NCI-H446 treated with DMSO at 0.1 percent for 48 hours (cell line): ENCODE results near the gene KANK4.

Source experiments
- DNase-seq: peaks from one replicate; lab custom pipeline; 2025; lab: John Stamatoyannopoulos, UW

KANK4 gene

DNA sequence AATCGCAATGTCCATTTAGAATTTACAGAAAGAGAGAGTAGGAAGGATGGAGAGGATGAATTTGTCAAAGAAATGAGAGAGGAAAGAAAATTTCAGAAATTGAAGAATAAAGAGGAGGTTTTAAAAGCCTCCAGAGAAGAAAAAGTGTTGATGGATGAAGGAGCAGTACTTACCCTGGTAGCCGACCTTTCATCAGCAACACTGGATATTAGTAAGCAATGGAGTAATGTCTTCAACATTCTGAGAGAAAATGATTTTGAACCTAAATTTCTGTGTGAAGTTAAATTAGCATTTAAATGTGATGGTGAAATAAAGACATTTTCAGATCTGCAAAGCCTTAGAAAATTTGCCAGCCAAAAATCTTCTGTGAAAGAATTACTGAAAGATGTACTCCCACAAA, 112.0 kb downstream of the KANK4 start:
- no peak for DNase-seq

DNA sequence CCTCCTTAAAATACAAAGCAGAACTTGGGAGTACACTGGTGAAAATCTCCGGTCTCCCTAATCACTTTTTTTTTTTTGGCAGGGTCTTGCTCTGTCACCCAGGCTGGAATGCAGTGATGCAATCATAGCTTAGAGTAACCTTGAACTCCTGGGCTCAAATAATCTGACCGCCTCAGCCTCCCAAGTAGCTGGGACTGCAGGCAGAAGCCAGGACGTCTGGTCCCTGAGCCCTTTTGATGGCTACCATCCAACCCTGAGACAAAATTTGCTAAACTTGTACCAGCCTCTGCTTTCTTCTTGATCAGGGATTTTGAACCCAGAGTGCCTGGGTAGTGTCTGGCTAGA, 120.5 kb downstream of the KANK4 start:
- no peak for DNase-seq

DNA sequence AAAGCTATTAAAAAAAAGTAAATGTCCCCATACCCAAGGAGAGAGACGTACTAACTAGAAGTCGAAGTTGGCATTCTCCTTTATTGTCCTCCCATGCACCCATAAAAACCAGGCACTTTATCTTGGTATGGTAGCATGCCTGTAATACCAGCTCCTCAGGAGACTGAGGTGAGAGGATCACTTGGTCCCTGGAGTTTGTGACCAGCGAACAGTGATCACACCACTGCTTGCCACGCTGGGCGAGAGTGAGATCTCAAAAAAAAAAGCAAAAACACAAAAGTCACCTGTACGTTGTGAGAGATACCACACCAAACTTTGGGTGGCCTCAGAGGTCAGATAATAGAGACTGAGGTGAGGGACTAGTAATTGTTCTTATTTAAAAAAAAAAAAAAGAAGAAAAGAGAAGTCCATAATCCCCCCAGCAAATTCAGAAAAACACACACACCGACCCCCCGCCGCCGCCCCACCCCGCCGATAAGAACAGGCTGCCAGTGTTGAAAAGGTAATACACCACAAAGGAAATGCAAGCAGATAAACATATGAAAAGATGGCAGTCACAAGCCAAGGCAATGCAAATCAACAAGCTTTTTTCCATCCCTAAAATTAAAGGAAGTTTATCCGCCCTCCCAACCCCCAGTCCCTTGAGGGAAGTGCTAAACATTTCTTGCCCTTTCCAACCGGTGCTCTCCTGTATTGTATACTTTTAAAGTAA, 121.0 kb downstream of the KANK4 start:
- no peak for DNase-seq

DNA sequence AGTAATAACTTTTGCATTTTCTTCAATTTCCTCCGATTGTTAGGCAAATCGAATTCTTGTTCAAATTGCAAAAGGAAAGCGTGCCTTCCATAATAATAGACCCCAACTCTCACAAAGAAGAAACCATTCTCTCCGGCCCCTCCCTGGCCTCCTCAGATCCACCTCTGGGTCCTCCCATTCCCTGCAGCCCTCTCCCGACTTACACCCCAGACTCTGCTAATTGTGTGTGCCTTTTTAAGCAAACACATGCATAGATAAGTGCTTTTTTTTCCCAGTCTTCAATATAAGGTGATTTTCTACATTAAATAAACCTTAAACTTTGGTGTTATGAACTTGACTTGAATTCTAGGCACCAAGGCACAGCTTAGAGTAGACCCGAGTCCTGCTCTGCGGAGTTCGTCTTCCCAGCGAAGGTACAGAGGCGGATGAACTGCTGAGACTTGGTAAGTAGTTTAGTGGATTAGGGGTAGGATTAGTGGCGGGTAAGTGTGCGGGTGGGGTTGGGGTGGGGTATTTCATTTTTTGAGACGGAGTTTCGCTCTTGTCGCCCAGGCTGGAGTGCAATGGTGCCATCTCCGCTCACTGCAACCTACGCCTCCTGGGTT, 123.0 kb downstream of the KANK4 start:
- DNase-seq, result no peak

DNA sequence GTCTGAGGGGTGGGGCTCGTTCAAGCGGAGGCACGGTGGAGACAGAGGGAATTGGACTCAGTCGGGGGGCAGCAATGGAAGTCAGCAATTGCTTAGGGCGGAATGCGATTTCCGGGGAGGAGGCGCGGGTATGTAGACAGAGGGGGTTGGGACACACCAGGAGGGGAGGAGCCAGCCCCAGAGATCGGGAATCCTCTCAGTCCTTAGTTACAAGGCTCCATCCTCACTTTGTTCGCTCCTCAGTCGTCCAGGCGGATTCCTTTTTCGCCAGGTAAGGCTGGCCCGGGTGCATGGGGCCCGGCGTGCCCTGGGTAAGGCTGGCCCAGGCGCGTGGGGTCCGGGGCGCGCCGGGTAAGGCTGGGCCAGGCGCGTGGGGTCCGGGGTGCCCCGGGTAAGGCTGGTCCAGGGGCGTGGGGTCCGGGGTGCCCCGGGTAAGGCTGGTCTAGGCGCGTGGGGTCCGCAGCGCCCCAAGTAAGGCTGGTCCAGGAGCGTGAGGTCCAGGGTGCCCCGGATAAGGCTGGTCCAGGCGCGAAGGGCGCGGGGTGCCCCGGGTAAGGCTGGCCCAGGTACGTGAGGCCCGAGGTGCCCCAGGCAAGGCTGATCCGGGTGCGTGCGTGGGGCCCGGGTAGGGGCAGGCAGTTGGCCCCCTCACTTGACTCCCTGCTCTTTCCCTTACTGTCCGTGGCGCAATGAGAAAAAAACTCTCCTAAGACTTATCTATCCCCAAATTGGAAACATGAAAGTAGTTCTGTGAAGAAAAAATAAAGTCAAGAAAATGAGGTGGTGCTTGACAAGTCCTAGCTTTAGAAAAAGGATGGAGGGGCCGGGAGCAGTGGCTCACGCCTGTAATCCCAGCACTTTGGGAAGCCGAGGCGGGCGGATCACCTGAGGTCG, 124.3 kb downstream of the KANK4 start, which contains the start of gene L1TD1:
L1TD1 (plus strand) TSS at position 199 of the 894 bp plus-strand sequence. CDS start 11,780 bp downstream, outside the sequence.
- DNase-seq, result no peak

DNA sequence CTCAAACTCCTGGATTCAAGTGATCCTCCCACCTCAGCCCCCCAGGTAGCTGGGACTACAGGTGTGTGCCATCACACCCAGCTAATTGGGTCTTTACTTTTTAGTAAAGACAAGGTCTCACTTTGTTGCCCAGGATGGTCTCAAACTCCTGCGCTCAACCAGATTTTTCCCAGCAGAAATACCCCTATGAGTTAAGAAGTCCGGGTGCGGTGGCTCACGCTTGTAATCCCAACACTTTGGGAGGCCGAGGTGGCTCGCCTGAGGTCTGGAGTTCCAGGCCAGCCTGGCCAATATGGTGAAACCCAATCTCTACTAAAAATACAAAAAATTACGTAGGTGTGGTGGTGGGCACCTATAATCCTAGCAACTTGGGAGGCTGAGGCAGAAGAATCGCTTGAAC, 131.1 kb downstream of the KANK4 start:
- no peak for DNase-seq

DNA sequence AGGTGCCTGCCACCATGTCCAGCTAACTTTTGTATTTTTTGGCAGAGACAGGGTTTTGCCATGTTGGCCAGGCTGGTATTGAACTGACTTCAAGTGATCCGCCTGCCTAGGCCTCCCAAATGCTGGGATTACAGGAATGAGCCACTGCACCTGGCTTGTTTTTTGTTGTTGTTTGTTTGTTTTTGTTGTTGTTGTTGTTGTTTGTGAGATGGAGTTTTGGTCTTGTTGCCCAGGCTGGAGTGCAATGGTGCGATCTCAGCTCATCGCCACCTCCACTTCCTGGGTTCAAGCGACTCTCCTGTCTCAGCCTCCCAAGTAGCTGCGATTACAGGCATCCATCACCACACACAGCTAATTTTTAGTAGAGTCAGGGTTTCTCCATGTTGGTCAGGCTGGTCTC, 131.7 kb downstream of the KANK4 start:
- no peak for DNase-seq
